ENCODE measurements around the gene ATP9A. TPM values are rescaled to one million over a fixed set of nuclear protein-coding genes. Genes with fewer than 3 reads are reported as not detected.

ATP9A gene
- total RNA-seq, 5 donors from 2014 or later (not counting 1 experiment from before 2014, with no cell fraction given), result 0.44 to 0.85 (median 0.72) TPM

DNA sequence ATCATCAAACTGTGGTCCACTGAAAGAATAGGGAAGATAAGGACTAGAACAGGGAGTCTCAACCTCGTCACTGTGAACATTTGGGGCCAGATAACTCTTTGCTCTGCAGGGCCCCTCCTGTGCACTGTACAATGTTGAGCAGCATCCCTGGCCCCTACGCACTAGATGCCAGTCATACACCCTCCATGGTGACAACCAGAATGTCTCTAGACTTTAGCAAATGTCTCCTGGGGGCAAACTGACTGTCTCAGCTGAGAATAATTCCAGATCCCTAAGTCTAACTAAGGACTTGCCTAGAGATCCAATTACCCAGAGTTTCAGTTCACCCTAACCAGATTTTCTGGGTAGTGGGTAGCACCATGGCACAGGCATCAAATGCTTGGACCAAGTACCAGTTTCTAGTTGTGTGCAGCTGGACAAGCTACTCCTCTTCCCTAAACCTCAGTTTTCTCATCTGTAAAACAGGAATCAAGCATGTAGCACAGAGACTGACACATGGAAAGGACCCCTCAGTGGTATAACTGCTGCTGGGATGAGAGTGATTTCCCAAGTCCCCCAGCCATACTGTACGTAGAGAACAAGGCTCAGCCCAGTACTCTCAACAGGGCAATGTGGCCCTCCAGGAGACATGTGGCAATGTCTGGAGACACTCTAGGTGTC lies 138.7 kb downstream of the ATP9A start:
- ChIA-PET POLR2A (no interaction called here), CTCF (no interaction called here)
- no peaks in the 10 kb centered on the region for H3K9me3 Mint-ChIP-seq
- peaks cover 11 to 18% (median 12%) of the 10 kb centered on the region in 3 donors for H3K4me1 Mint-ChIP-seq
- 31% methylated on average over 2 of the region's 3 CpGs for WGBS (ENCODE audit: insufficient coverage)
- H3K36me3 Mint-ChIP-seq, result no peaks in the 10 kb centered on the region
- no peak overlapping the region for H3K4me3 Mint-ChIP-seq
- H3K27ac ChIP-seq (ENCODE audit: low read length), result no peak overlapping the region
- no peaks in the 10 kb centered on the region for H3K36me3 ChIP-seq (ENCODE audit: control insufficient read depth in 2 of 2, extremely low read depth in 1 of 2, insufficient read depth in 1 of 2, low read length in 1 of 2)
- no peak overlapping the region for H3K4me3 ChIP-seq (ENCODE audit: control insufficient read depth in 1 of 2, extremely low read depth in 1 of 2, low read length in 1 of 2)
- H3K4me1 ChIP-seq (ENCODE audit: control insufficient read depth in 1 of 2, extremely low read depth in 1 of 2, insufficient read depth in 2 of 2, low read length in 2 of 2), result peaks cover 0 to 12% of the 10 kb centered on the region in 2 experiments
- H3K9me3 ChIP-seq, result no peaks in the 10 kb centered on the region
- ATAC-seq (replicated peaks in 1 of 4), result no peak
- H3K27me3 ChIP-seq (replicated peaks in 1 of 2; ENCODE audit: control insufficient read depth in 2 of 2, extremely low read depth in 1 of 2, insufficient read depth in 2 of 2, low read length in 1 of 2), result peaks cover 0 to 21% of the 10 kb centered on the region in 2 experiments
- no peak overlapping the region for H3K27ac Mint-ChIP-seq
- DNase-seq, result no peak
- peaks cover 15 to 30% of the 10 kb centered on the region in 2 donors for H3K27me3 Mint-ChIP-seq

DNA sequence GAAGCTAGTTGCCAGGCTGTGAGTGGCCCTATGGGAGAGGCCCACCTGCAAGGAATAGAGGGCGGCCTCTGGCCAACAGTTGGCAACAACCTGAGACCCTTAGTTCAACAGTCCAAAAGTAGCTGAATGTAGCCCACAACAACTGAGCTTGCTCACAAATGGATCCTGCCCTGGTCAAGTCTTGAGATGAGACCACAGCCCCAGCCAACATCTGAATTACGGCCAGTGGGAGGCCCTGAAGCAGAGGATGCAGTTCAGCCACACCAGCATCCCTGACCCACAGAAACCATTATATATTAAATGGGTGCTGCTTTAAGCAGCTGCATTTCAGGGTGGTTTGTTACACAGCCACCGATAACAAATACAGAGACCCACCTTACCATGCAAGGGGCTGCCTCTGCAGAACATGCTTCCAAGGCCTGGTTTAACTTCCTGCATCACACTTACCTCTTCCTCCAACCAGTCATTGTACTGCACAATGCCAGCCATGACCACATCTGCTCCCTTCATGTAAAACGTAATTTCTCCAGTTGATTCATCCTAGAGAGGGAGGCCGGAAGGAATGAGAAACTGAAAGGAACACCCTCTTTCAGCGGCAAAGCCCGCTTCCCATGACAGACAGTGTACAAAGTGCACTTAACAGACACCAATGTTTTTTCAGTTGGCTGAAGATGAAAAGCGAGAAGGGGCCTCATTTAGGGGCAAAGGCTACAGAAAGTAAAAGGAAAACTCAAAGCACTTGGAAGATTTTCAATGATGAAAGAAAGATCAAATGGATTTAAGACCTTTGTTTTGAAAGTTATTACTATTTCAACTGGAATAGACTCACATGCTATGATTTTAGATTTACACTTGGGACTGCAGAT lies 139.4 kb downstream of the ATP9A start:
- DNase-seq, result no peak
- ATAC-seq (replicated peaks in 1 of 4), result no peak
- no peak overlapping the region for H3K27ac ChIP-seq (ENCODE audit: low read length)
- no peaks in the 10 kb centered on the region for H3K9me3 ChIP-seq
- no peaks in the 10 kb centered on the region for H3K36me3 ChIP-seq (ENCODE audit: control insufficient read depth in 2 of 2, extremely low read depth in 1 of 2, insufficient read depth in 1 of 2, low read length in 1 of 2)
- Mint-ChIP-seq H3K9me3 (no peaks in the 10 kb centered on the region), H3K36me3 (no peaks in the 10 kb centered on the region), H3K27ac (no peak overlapping the region), H3K27me3 (peaks cover 15 to 30% of the 10 kb centered on the region in 2 donors), H3K4me1 (peaks cover 11 to 20% (median 12%) of the 10 kb centered on the region in 3 donors), H3K4me3 (no peak overlapping the region)
- H3K27me3 ChIP-seq (replicated peaks in 1 of 2; ENCODE audit: control insufficient read depth in 2 of 2, extremely low read depth in 1 of 2, insufficient read depth in 2 of 2, low read length in 1 of 2), result peaks cover 0 to 21% of the 10 kb centered on the region in 2 experiments
- no peak overlapping the region for H3K4me3 ChIP-seq (ENCODE audit: control insufficient read depth in 1 of 2, extremely low read depth in 1 of 2, low read length in 1 of 2)
- peaks cover 0 to 16% of the 10 kb centered on the region in 2 experiments for H3K4me1 ChIP-seq (ENCODE audit: control insufficient read depth in 1 of 2, extremely low read depth in 1 of 2, insufficient read depth in 2 of 2, low read length in 2 of 2)
- ChIA-PET POLR2A (no interaction called here), CTCF (no interaction called here)
- WGBS (ENCODE audit: insufficient coverage), result 43% methylated on average over 6 of the region's 8 CpGs

DNA sequence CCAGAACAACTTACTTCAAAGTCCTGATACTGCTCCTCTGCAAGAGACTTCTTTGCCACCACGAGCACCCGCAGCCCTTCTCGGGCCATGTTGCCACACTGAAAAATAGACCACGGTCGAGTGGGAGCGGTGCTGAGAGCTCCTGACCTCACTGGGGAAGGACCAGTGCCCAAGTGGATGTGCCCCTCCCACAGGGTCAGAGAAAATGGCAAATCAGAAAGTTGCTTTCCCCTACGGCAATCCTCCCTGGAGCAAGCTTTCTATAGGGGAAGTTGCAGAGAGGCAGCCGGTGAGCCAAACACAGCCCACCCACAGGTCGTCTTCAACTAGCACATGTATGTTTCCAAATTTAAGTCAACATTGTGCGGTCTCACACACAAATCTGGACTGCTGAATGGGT lies 140.6 kb downstream of the ATP9A start:
- no peaks in the 10 kb centered on the region for H3K36me3 Mint-ChIP-seq
- ChIA-PET POLR2A (no interaction called here), CTCF (interaction anchor here in 1 of 2 donors (0.7 kb wide), 1 partner anchor 8 kb away, joined by 5 read pairs; no protein-coding TSS in a partner anchor)
- Histone ChIP-seq H3K9me3 (no peaks in the 10 kb centered on the region), H3K4me3 (ENCODE audit: control insufficient read depth in 1 of 2, extremely low read depth in 1 of 2, low read length in 1 of 2) (no peak overlapping the region), H3K4me1 (ENCODE audit: control insufficient read depth in 1 of 2, extremely low read depth in 1 of 2, insufficient read depth in 2 of 2, low read length in 2 of 2) (peaks cover 0 to 16% of the 10 kb centered on the region in 2 experiments), H3K27me3 (replicated peaks in 1 of 2; ENCODE audit: control insufficient read depth in 2 of 2, extremely low read depth in 1 of 2, insufficient read depth in 2 of 2, low read length in 1 of 2) (peaks cover 0 to 18% of the 10 kb centered on the region in 2 experiments), H3K27ac (ENCODE audit: low read length) (no peak overlapping the region), H3K36me3 (ENCODE audit: control insufficient read depth in 2 of 2, extremely low read depth in 1 of 2, insufficient read depth in 1 of 2, low read length in 1 of 2) (no peaks in the 10 kb centered on the region)
- no peak overlapping the region for H3K27ac Mint-ChIP-seq
- peaks cover 15 to 28% of the 10 kb centered on the region in 2 donors for H3K27me3 Mint-ChIP-seq
- ATAC-seq (replicated peaks in 1 of 4) (no peak), DNase-seq (no peak)
- H3K4me1 Mint-ChIP-seq, result peaks cover 11 to 20% (median 12%) of the 10 kb centered on the region in 3 donors
- H3K4me3 Mint-ChIP-seq, result no peak overlapping the region
- 97% methylated on average over 4 of the region's 10 CpGs for WGBS (ENCODE audit: insufficient coverage)
- H3K9me3 Mint-ChIP-seq, result no peaks in the 10 kb centered on the region

DNA sequence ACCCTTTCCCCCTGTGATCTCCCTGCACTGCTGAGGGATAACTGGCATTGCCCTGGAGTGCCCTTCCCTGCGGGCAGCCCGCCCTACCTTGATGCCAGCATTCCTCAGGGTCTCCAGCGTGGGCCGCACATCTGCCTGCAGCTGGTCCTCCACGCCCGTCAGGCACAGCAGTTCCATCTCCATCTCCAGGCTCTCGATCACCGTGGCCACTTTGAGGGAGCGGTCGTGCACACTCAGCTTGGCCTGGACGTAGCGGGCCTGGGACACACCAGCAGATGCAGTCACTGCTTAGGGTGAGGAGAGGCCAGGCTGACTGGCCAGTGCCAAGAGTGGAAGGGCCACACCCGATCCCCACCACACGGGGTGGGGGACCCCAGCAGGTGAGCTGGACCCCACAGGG lies 143.1 kb downstream of the ATP9A start:
- peaks cover 0 to 7% (median 0%) of the 10 kb centered on the region in 3 donors for H3K4me1 Mint-ChIP-seq
- no peak overlapping the region for H3K27ac Mint-ChIP-seq
- POLR2A ChIA-PET, result no interaction called here
- no peaks in the 10 kb centered on the region for H3K9me3 ChIP-seq
- no peaks in the 10 kb centered on the region for H3K36me3 ChIP-seq (ENCODE audit: control insufficient read depth in 2 of 2, extremely low read depth in 1 of 2, insufficient read depth in 1 of 2, low read length in 1 of 2)
- H3K4me1 ChIP-seq (ENCODE audit: control insufficient read depth in 1 of 2, extremely low read depth in 1 of 2, insufficient read depth in 2 of 2, low read length in 2 of 2), result peaks cover 0 to 4% of the 10 kb centered on the region in 2 experiments
- ATAC-seq (replicated peaks in 1 of 4), result no peak
- no peak overlapping the region for H3K4me3 Mint-ChIP-seq
- no peak overlapping the region for H3K4me3 ChIP-seq (ENCODE audit: control insufficient read depth in 1 of 2, extremely low read depth in 1 of 2, low read length in 1 of 2)
- peaks cover 5 to 9% of the 10 kb centered on the region in 2 donors for H3K27me3 Mint-ChIP-seq
- CTCF ChIA-PET, result interaction anchor here in 1 of 2 donors (0.6 to 1.7 kb wide), 2 partner anchors 31 to 253 kb away, joined by 4 to 5 read pairs; no protein-coding TSS in a partner anchor
- H3K36me3 Mint-ChIP-seq, result no peaks in the 10 kb centered on the region
- no peak overlapping the region for H3K27ac ChIP-seq (ENCODE audit: low read length)
- H3K9me3 Mint-ChIP-seq, result no peaks in the 10 kb centered on the region
- 90% methylated on average over 9 of the region's 14 CpGs for WGBS (ENCODE audit: insufficient coverage)
- peaks cover 0 to 8% of the 10 kb centered on the region in 2 experiments for H3K27me3 ChIP-seq (replicated peaks in 1 of 2; ENCODE audit: control insufficient read depth in 2 of 2, extremely low read depth in 1 of 2, insufficient read depth in 2 of 2, low read length in 1 of 2)
- DNase-seq, result no peak

DNA sequence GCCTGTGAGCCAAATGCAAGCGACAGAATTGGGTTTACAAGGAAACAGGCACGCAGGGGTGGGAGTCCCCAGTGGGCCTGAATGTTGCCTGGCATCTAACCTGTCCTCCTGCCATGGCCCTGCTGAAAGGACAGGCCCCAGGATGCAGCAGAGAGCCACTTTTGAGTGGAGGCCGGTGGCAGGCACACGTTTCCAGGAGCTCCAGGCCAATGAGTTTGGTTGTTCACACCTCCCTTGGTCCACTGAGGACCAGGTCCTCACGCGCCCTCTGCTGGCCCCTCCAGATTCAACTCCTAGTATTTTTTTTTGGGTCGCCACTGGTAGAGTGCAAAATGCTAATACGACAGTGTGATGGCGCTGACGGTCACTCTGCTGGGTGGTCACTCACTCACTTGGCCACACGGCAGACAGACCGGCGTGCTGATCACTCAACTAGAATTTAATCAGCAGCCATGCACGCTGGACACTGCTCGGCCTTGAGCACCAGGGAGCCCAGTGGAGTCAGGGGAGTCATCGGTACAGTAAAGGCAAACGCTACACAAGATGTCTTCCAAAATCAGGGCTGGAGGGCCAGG lies 143.9 kb downstream of the ATP9A start:
- H3K36me3 Mint-ChIP-seq, result no peaks in the 10 kb centered on the region
- 67% methylated on average over 17 of the region's 17 CpGs for WGBS (ENCODE audit: insufficient coverage)
- CTCF ChIA-PET, result interaction anchor here (0.6 to 1.7 kb wide), 4 partner anchors 34 to 642 kb away, joined by 5 to 12 read pairs (median 6); no protein-coding TSS in a partner anchor

DNA sequence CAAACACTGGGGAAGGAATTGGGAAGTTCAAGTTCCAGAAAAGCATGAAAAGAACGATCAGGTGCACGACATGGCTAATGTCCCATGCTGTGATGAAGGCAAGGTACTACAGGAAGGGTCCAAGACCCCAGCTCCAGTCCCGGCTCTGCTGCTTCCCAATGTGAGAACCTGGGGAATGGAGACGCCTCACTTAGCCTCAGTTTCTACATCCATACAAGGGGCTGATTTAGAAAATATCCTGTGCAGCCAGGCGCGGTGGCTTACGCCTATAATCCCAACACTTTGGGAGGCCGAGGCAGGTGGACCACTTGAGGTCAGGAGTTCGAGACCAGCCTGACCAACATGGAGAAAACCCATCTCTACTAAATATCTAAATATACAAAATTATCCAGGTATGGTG lies 144.9 kb downstream of the ATP9A start:
- Histone ChIP-seq H3K27me3 (replicated peaks in 1 of 2; ENCODE audit: control insufficient read depth in 2 of 2, extremely low read depth in 1 of 2, insufficient read depth in 2 of 2, low read length in 1 of 2) (peaks cover 0 to 8% of the 10 kb centered on the region in 2 experiments), H3K4me1 (ENCODE audit: control insufficient read depth in 1 of 2, extremely low read depth in 1 of 2, insufficient read depth in 2 of 2, low read length in 2 of 2) (peaks cover 0 to 4% of the 10 kb centered on the region in 2 experiments), H3K36me3 (ENCODE audit: control insufficient read depth in 2 of 2, extremely low read depth in 1 of 2, insufficient read depth in 1 of 2, low read length in 1 of 2) (no peaks in the 10 kb centered on the region), H3K27ac (ENCODE audit: low read length) (no peak overlapping the region), H3K4me3 (ENCODE audit: control insufficient read depth in 1 of 2, extremely low read depth in 1 of 2, low read length in 1 of 2) (no peak overlapping the region), H3K9me3 (no peaks in the 10 kb centered on the region)
- Mint-ChIP-seq H3K4me3 (no peak overlapping the region), H3K36me3 (no peaks in the 10 kb centered on the region), H3K27me3 (peaks cover 0 to 2% of the 10 kb centered on the region in 2 donors), H3K9me3 (no peaks in the 10 kb centered on the region), H3K4me1 (peaks cover 0 to 2% (median 1%) of the 10 kb centered on the region in 3 donors), H3K27ac (no peak overlapping the region)
- ChIA-PET POLR2A (no interaction called here), CTCF (interaction anchor here in 1 of 2 donors (1.6 kb wide), 1 partner anchor 635 kb away, joined by 4 read pairs; no protein-coding TSS in a partner anchor)
- ATAC-seq (replicated peaks in 1 of 4) (no peak), DNase-seq (no peak)
- WGBS (ENCODE audit: insufficient coverage), result 80% methylated on average over 4 of the region's 9 CpGs

More for the DNA sequence above, 143.9 kb downstream of the ATP9A start:
- no peak overlapping the region for H3K27ac ChIP-seq (ENCODE audit: low read length)
- H3K27me3 ChIP-seq (replicated peaks in 1 of 2; ENCODE audit: control insufficient read depth in 2 of 2, extremely low read depth in 1 of 2, insufficient read depth in 2 of 2, low read length in 1 of 2), result peaks cover 0 to 3% of the 10 kb centered on the region in 2 experiments
- H3K9me3 ChIP-seq, result no peaks in the 10 kb centered on the region
- no peak overlapping the region for H3K4me3 ChIP-seq (ENCODE audit: control insufficient read depth in 1 of 2, extremely low read depth in 1 of 2, low read length in 1 of 2)
- ATAC-seq (replicated peaks in 1 of 4) (peak in 2 of 4 experiments; percentile 27 to 42), DNase-seq (peak in 32 of 35 experiments; percentile 13 to 71 (median 50))
- POLR2A ChIA-PET, result no interaction called here
- Mint-ChIP-seq H3K27me3 (peaks cover 0 to 5% of the 10 kb centered on the region in 2 donors), H3K9me3 (no peaks in the 10 kb centered on the region), H3K27ac (peak overlapping the region in 1 of 2 donors; percentile 31), H3K4me1 (peaks cover 0 to 7% (median 1%) of the 10 kb centered on the region in 3 donors), H3K4me3 (no peak overlapping the region)
- peaks cover 0 to 4% of the 10 kb centered on the region in 2 experiments for H3K4me1 ChIP-seq (ENCODE audit: control insufficient read depth in 1 of 2, extremely low read depth in 1 of 2, insufficient read depth in 2 of 2, low read length in 2 of 2)
- no peaks in the 10 kb centered on the region for H3K36me3 ChIP-seq (ENCODE audit: control insufficient read depth in 2 of 2, extremely low read depth in 1 of 2, insufficient read depth in 1 of 2, low read length in 1 of 2)
